Bronchial epithelial cell (primary cell): ENCODE results near the gene OAT. TPM values are rescaled to one million over a fixed set of nuclear protein-coding genes. Genes with fewer than 3 reads are reported as not detected.

Experiments
- DNase-seq: peaks from one replicate; pipeline ENCODE4 v3.0.0-alpha.2; 2010; ENCODE audit warnings: low read depth
- FAIRE-seq: peaks from 2 replicates; lab custom pipeline; 2011; peaks lifted over from hg19 to GRCh38; lab: Jason Lieb, UNC
- H3K27me3 ChIP-seq: 2 replicates; pipeline ENCODE4 v1.5.1; 2011; ENCODE audit warnings: low read length; ENCODE audit not compliant: control insufficient read depth, insufficient read depth
- H3K36me3 ChIP-seq: 2 replicates; pipeline ENCODE4 v1.5.1; 2011; ENCODE audit warnings: low read length; ENCODE audit not compliant: control insufficient read depth, insufficient read depth
- H3K4me3 ChIP-seq: 2 replicates; pipeline ENCODE4 v1.5.1; 2011; ENCODE audit warnings: mild to moderate bottlenecking, low read depth, low read length, control low read depth
- total RNA-seq: library from RNA; depleted of rRNA; stranded (reverse); fragments of >200 nt; gene quantifications from 2 replicates; pipeline ENCODE4 v1.2.1, GENCODE V29; 2014
- TF ChIP-seq, protein P1 (sequence below): IDR thresholded peaks from 2 replicates; pipeline ENCODE4 v1.5.1; 2011; ENCODE audit warnings: mild to moderate bottlenecking, moderate library complexity, low read length, control low read depth, inconsistent platforms; ENCODE audit not compliant: insufficient read depth, severe bottlenecking

OAT gene
- total RNA-seq, 1 donor from 2014 or later: 130 TPM

- TF ChIP-seq, protein P1, sequence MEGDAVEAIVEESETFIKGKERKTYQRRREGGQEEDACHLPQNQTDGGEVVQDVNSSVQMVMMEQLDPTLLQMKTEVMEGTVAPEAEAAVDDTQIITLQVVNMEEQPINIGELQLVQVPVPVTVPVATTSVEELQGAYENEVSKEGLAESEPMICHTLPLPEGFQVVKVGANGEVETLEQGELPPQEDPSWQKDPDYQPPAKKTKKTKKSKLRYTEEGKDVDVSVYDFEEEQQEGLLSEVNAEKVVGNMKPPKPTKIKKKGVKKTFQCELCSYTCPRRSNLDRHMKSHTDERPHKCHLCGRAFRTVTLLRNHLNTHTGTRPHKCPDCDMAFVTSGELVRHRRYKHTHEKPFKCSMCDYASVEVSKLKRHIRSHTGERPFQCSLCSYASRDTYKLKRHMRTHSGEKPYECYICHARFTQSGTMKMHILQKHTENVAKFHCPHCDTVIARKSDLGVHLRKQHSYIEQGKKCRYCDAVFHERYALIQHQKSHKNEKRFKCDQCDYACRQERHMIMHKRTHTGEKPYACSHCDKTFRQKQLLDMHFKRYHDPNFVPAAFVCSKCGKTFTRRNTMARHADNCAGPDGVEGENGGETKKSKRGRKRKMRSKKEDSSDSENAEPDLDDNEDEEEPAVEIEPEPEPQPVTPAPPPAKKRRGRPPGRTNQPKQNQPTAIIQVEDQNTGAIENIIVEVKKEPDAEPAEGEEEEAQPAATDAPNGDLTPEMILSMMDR: no peak
- FAIRE-seq (no peak), DNase-seq (no peak)
- Histone ChIP-seq H3K27me3 (no peaks in the 10 kb centered on the region), H3K36me3 (no peaks in the 10 kb centered on the region), H3K4me3 (no peak overlapping the region)
Measured at GRCh38 chr10:124392626-124393342, 25.9 kb downstream of the OAT start.

GRCh38 chr10:124390471-124391187 is 28.1 kb downstream of the OAT start:
- Histone ChIP-seq H3K27me3 (no peaks in the 10 kb centered on the region), H3K4me3 (no peak overlapping the region), H3K36me3 (no peaks in the 10 kb centered on the region)
- no peak for DNase-seq
- no peak for FAIRE-seq
- TF ChIP-seq, protein P1: no peak

DNA sequence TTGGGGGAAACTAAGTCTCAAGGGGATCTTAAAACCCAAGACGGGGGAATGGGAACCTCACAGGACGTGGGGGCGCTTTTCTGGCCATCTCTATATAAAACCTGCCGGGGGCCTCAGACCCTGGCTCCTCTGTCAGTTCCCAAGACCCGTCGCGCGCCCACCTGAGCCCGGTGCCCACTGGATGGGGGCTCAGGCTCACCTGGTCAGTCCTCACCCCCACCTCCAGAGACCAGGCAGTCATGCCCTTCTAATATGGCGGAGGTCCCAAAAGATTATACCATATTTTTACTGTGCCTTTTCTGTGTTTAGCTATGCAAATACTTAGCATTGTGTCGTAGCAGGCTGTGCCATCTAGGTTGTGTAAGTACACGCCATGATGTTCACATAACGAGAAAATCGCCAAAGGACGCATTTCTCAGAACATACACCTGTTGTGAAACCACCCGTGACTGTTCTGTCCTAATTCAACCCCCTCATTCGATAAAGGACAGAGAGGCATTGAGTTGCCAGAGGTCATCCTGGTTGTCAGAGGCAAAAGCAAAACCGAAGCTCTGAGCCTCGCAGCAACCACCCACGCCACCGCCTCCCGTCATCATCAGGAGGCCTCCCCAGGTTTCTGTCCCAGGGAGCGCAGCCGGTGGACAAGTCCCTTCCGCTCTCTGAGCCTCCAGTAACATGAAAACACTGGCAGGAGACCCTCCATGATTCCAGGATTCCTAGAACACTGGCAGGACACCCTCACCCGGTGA is 28.9 kb downstream of the OAT start:
- DNase-seq (no peak), FAIRE-seq (no peak)
- H3K4me3 ChIP-seq: no peak overlapping the region
- no peaks in the 10 kb centered on the region for H3K36me3 ChIP-seq
- TF ChIP-seq, protein P1: no peak
- no peaks in the 10 kb centered on the region for H3K27me3 ChIP-seq

GRCh38 chr10:124388823-124389612 is 29.7 kb downstream of the OAT start:
- TF ChIP-seq, protein P1: peak; percentile 93
- Histone ChIP-seq H3K4me3 (peak overlapping the region; percentile 36), H3K27me3 (no peaks in the 10 kb centered on the region), H3K36me3 (no peaks in the 10 kb centered on the region)
- FAIRE-seq (no peak), DNase-seq (peak; percentile 48)

- H3K36me3 ChIP-seq: no peaks in the 10 kb centered on the region
- TF ChIP-seq, protein P1: no peak
- H3K27me3 ChIP-seq: no peaks in the 10 kb centered on the region
- FAIRE-seq (no peak), DNase-seq (no peak)
- peak overlapping the region; percentile 36 for H3K4me3 ChIP-seq
Measured at GRCh38 chr10:124388476-124388822, 30.3 kb downstream of the OAT start.
